GM18868 (cell line): ENCODE measurements around the gene NUP214.
"Not testable (repeated sequence)": the region's sequence is repeated elsewhere in the genome, so short reads cannot be mapped to it uniquely, and the experiment has no call there.

ENCODE experiments used
- ATAC-seq: cut with Tn5 transposase; IDR thresholded peaks from one replicate; pipeline ENCODE4 v1.9.1; 2021; ENCODE audit warnings: mild to moderate bottlenecking, moderate library complexity; ENCODE audit not compliant: unreplicated experiment

Gene NUP214

GRCh38 chr9:131257266-131258025, 132.1 kb downstream of the NUP214 start:
- no peak for ATAC-seq

- no peak for ATAC-seq
Measured at GRCh38 chr9:131258186-131258585, 132.8 kb downstream of the NUP214 start.

- no peak for ATAC-seq
Measured at GRCh38 chr9:131258698-131259431, 133.5 kb downstream of the NUP214 start.

- ATAC-seq = no peak
Measured at GRCh38 chr9:131259432-131259898, 134.1 kb downstream of the NUP214 start.

GRCh38 chr9:131259916-131260597, 134.7 kb downstream of the NUP214 start:
- no peak for ATAC-seq

- no peak for ATAC-seq
Measured at GRCh38 chr9:131260751-131261452, 135.5 kb downstream of the NUP214 start.

- ATAC-seq = peak; percentile 66
Measured at GRCh38 chr9:131262327-131263032, 137.1 kb downstream of the NUP214 start.

GRCh38 chr9:131263033-131263343, 137.6 kb downstream of the NUP214 start:
- ATAC-seq = not testable (repeated sequence)

GRCh38 chr9:131263701-131264100, 138.3 kb downstream of the NUP214 start:
- ATAC-seq = no peak

GRCh38 chr9:131264231-131264630, 138.8 kb downstream of the NUP214 start:
- no peak for ATAC-seq

- no peak for ATAC-seq
Measured at GRCh38 chr9:131266266-131267229, 141.2 kb downstream of the NUP214 start.

GRCh38 chr9:131270171-131271015, 145.0 kb downstream of the NUP214 start:
- no peak for ATAC-seq

GRCh38 chr9:131271016-131271273, 145.6 kb downstream of the NUP214 start:
- not testable (repeated sequence) for ATAC-seq

- ATAC-seq = no peak
Measured at GRCh38 chr9:131271506-131271931, 146.1 kb downstream of the NUP214 start.

GRCh38 chr9:131272212-131272611, 146.8 kb downstream of the NUP214 start:
- no peak for ATAC-seq

- no peak for ATAC-seq
Measured at GRCh38 chr9:131273146-131273855, 147.9 kb downstream of the NUP214 start.

- ATAC-seq = no peak
Measured at GRCh38 chr9:131273856-131274673, 148.7 kb downstream of the NUP214 start.
